Ureter (tissue), 1 donor: ENCODE measurements around the gene DCXR. TPM values are rescaled to one million over a fixed set of nuclear protein-coding genes. Genes with fewer than 3 reads are reported as not detected.

ENCODE experiments used
- DNase-seq: peaks from one replicate; pipeline ENCODE4 v3.0.0-alpha.2; 2020; ENCODE audit warnings: low spot score
- total RNA-seq: library from RNA; stranded (reverse); gene quantifications from one replicate; pipeline ENCODE4 v1.2.4, GENCODE V29; 2023
- donor health status: DM: yes; HTN: yes; CAD: no.

The DCXR gene
- total RNA-seq, 1 donor from 2014 or later, result 176 TPM

- no peak for DNase-seq
Measured at GRCh38 chr17:81998691-81999438, 38.6 kb downstream of the DCXR start.

- no peak for DNase-seq
Measured at GRCh38 chr17:81998212-81998611, 39.3 kb downstream of the DCXR start.

DNA sequence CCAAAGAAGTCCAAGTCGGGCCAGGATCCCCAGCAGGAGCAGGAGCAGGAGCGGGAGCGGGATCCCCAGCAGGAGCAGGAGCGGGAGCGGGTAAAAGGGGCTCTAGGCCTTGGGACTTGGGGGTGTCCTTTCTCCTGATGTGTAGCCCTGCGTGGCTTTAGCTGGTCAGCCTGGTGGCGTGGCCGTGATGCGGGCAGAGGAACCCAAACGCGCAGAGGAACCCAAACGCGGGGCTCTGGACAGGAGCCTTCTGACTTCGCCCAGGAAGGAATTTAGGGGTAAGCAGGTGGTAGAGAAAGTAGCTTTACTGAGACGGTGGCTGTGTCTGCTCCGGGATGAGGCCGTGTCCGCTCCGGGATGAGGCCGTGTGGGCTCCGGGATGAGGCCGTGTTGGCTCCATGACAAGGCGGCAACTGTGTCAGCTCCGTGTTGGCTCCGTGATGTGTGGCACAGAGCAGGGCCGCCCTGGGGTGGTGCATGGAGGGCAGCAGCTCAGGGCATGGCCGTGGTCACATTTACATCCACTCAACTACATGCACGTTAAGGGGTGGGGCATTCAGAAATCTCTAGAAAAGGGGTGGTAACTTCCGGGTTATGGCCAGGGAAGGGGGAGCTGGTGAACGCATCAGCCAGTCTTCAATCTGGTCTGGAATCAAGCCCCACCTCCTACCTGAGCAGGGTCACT, 40.6 kb downstream of the DCXR start:
- DNase-seq, result no peak

GRCh38 chr17:81996232-81996756, 41.2 kb downstream of the DCXR start:
- DNase-seq, result no peak

GRCh38 chr17:81995463-81996231, 41.9 kb downstream of the DCXR start:
- no peak for DNase-seq

DNA sequence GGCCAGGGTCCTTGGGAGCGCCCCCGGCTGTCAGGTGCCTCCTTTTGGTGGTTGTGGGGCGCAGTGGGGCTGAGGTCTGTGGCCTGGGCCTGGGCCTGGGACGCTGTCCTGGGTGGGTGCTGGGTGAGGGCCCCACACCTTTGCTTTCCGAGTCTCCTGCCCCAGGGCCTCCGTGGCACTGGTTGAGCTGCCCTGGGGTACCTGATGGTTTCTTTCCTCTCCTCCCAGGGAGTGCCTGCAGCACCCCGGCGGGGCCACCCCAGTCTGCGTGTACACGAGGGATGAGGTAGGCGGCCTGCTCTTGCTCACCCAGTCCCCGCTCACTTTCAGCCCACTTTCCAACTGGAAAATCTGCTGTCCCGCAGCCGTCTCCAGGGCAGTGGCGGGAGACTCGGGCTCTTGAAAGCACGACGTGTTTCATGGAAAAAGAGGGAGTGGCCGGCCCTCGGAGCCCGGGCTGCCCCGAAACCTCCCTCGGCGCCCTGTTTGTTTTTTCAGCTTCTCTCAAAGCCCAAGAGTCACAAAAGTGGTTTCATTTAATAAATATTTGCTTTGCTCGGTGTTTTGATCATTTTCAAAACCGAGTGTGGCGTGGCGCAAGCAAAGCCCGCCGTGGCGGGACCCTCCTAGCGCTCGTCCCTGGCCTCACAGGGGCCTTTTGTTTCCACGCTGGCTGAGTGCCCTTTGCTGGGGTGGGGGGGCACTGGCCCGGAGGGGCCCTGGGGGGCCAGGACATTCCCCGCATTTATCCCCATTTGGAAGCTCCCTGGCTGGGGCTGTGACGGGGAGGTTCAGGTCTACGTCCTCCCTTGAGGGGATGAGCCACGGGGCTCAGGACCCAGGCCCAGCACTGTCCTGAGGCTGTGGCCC, 42.7 kb downstream of the DCXR start:
- DNase-seq, result no peak

DNA sequence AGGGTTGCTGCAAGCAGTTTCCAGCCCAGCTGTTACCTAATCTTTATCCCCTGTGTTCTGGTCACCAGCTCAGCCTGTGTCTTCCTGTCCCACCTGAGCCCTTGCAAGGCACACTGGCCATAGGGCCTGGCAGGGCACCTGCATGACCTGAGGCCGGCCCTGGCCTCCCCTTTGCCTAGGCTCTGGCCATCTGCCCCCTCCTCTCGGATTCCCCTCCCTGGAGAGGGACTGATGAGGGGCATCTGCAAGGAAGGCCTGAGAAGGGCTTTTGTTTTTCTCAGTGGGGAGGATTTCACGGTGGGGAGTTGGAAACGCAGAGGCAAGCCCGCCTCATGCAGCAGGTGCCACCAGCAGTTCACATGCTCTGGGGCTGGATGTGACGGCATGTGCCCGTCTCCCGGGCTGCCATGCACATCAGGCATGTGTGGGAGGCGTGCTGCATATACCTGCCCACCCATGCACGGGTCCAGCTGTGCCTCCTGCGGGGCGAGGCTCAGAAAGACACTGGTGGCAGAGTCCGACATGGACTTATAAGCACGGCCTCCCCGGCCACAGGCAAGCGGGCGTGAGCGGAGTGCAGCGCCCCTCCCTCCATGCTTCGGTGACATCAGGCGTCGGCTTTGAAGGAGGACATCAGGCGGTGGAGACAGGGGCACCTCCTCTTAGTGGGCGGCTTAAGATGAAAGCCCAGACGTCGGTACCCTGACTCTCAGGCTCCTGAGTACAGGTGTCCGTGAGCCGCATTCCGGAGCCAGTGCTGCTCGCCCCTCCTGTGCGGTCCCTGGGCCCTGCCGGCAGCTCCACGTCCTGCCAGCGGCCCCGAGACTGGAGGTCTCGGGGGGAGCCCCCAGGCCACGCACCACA, 43.5 kb downstream of the DCXR start:
- no peak for DNase-seq

- no peak for DNase-seq
Measured at GRCh38 chr17:81992306-81993102, 45.0 kb downstream of the DCXR start.

DNA sequence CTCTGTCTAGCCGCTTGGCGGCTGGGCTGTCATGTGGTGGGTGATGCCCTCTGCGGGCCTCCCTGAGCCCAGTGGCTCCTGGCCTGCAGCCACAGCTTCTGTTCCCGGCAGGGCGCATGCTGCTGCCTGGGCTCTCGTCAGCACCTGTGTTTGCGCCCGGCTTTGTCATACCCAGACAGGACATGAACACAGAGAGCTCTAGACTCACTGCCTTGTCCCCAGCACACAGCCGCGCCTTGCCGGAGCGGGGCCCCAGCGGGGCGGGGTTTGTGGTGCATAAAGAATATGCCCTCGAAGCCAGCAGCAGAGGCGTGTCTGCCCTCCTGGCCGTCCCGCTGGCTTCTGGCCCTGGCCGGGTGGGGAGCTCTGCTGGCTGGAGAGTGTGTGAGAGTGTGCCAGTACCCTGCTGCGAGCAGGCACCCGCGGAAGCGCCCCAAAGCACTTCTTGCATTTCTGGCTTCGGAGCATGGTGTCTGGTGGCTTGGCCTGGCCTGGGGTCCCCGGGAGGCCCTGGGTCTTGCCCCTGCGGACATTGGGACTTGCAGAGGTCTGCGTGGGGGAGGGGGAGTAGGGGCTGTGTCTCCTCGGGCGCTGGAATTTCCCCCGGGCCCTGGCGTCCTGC, 45.7 kb downstream of the DCXR start:
- DNase-seq, result no peak

GRCh38 chr17:81990836-81991683, 46.4 kb downstream of the DCXR start:
- no peak for DNase-seq

DNA sequence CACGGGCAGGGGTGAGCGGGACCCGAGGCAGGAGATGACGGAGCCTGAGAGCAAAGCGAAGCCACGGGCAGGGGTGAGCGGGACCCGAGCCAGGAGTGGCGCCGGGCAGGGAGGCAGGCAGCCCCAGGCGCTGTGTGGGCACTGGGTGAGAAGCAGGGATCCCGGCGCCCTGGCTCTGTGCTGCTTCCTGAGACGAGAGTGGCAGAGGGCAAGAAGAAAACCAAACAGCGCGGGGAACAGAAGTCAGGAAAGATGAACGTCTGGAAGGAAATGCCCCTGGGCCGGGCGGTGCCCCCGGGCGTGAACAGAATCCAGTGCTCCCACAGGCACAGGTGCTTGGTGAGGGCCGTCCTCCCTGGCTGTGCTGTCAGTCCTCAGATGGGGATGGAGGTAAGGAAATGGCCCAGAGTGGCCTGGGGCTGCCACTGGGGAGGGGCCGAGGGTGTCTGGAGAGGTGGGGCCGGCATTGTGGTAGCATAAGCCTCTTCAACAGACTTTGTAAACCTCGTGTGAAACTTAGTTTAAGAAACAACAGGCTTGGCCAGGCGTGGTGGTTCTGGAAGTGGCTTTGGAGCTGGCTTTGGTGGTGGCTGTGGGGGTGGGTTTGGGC, 50.2 kb downstream of the DCXR start:
- DNase-seq, result no peak

GRCh38 chr17:81986606-81987005, 50.9 kb downstream of the DCXR start:
- DNase-seq, result no peak

Other genes starting within 250 kb of the DCXR start
- gene GCGR, start 233.5 kb downstream of the DCXR start, total RNA-seq, result not detected
- gene MCRIP1, start 204.4 kb downstream of the DCXR start, total RNA-seq, result 73.6 TPM
- gene PPP1R27, start 202.6 kb downstream of the DCXR start, total RNA-seq, result not detected
- 665 TPM for gene P4HB, start 177.2 kb downstream of the DCXR start, total RNA-seq
- 498 TPM for gene ARHGDIA, start 166.4 kb downstream of the DCXR start, total RNA-seq
- gene ALYREF, start 146.1 kb downstream of the DCXR start, total RNA-seq, result 64.2 TPM
- gene ANAPC11, start 146.0 kb downstream of the DCXR start, total RNA-seq, result 70.3 TPM
- gene NPB, start 135.5 kb downstream of the DCXR start, total RNA-seq, result 0.29 TPM
- 58.9 TPM for gene PCYT2, start 126.3 kb downstream of the DCXR start, total RNA-seq
- gene SIRT7, start 119.5 kb downstream of the DCXR start, total RNA-seq, result 30.4 TPM
- 14.1 TPM for gene MAFG, start 110.0 kb downstream of the DCXR start, total RNA-seq
- gene PYCR1, start 100.4 kb downstream of the DCXR start, total RNA-seq, result 63.9 TPM
- not detected for gene MYADML2, start 90.5 kb downstream of the DCXR start, total RNA-seq
- 4.0 TPM for gene NOTUM, start 76.5 kb downstream of the DCXR start, total RNA-seq
- 52.4 TPM for gene ASPSCR1, start 60.1 kb downstream of the DCXR start, total RNA-seq
- gene CENPX, start 14.8 kb downstream of the DCXR start, total RNA-seq, result 58.5 TPM
- 11.0 TPM for gene LRRC45, start 14.4 kb downstream of the DCXR start, total RNA-seq
- gene RAC3, start 6.0 kb downstream of the DCXR start, total RNA-seq, result 5.0 TPM
- gene RFNG, start 14.1 kb upstream of the DCXR start, total RNA-seq, result 30.0 TPM
- 91.2 TPM for gene GPS1, start 14.2 kb upstream of the DCXR start, total RNA-seq
- 158 TPM for gene DUS1L, start 28.1 kb upstream of the DCXR start, total RNA-seq
- 165 TPM for gene FASN, start 60.5 kb upstream of the DCXR start, total RNA-seq
- 108 TPM for gene CCDC57, start 175.1 kb upstream of the DCXR start, total RNA-seq
- gene SLC16A3, start 191.3 kb upstream of the DCXR start, total RNA-seq, result 44.2 TPM
- 170 TPM for gene CSNK1D, start 236.0 kb upstream of the DCXR start, total RNA-seq